ENCODE data around the gene PPP1R1C. TPM values are rescaled to one million over a fixed set of nuclear protein-coding genes. Genes with fewer than 3 reads are reported as not detected.

The PPP1R1C gene
- total RNA-seq, 1 experiment from 2014 or later, result 4.0 TPM

DNA sequence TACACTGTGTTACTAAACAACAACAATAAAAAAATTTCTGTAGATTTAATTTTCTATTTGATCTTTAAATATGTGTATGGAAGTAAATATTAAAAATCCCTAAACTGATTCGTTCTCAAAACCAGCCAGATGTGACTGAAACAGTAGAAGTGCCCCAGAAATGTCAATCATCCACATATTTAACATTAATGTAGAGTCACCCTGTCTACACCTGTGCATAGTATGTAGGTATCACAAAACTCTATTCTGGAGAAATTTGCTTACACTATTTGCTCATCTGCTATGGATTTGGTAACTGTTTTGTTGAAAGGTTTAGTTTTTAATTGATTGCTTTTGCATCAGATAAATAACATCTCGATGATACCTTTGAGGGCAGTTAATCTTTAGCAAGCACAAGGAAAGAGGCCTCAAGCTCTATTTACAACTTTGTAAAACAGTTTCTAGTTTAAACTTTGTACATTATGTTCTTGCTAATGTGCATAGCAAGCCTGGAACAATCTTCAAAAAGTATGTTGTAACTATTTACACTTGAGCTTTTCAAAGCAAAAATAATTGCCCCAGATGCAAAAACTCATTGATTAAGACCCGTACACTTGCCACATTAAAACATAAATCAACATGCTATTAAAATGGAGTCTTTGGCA is 76.8 kb downstream of the PPP1R1C start:
- H3K4me3 Mint-ChIP-seq, result no peak overlapping the region
- Histone ChIP-seq H3K23me2 (ENCODE audit: insufficient read length, low read depth, low read length, poor library complexity, severe bottlenecking) (no peaks in the 10 kb centered on the region), H3K4me1 (ENCODE audit: insufficient read depth, low read length) (no peaks in the 10 kb centered on the region; the same call in 1 of the 2 replicates), H2BK20ac (ENCODE audit: low read depth, low read length, poor library complexity, severe bottlenecking) (no peak overlapping the region), H3K9me3 (ENCODE audit: control insufficient read depth, low read depth, low read length) (no peaks in the 10 kb centered on the region), H3K9ac (ENCODE audit: extremely low read depth, insufficient read length, low read length) (no peak overlapping the region), H2AFZ (ENCODE audit: low read length) (no peak overlapping the region), H4K8ac (replicated peaks; ENCODE audit: insufficient read length, low read depth, low read length) (no peak overlapping the region), H3K56ac (ENCODE audit: insufficient read length, low read depth, low read length) (no peak overlapping the region), H4K20me1 (ENCODE audit: control insufficient read depth, insufficient read depth, insufficient read length) (no peaks in the 10 kb centered on the region), H3K4me2 (ENCODE audit: insufficient read depth, insufficient read length, low read length) (no peak overlapping the region), H3K27ac (ENCODE audit: insufficient read length, low read depth, low read length) (no peak overlapping the region), H3K18ac (ENCODE audit: insufficient read length, low read depth, low read length) (no peak overlapping the region), H2BK15ac (ENCODE audit: low read depth, low read length) (no peak overlapping the region), H3K4ac (ENCODE audit: low read depth, low read length) (no peak overlapping the region), H3K79me2 (ENCODE audit: insufficient read depth, low read length) (no peaks in the 10 kb centered on the region), H2BK5ac (ENCODE audit: insufficient read length, low read length) (no peak overlapping the region), H4K5ac (ENCODE audit: insufficient read length, low read depth, low read length) (no peak overlapping the region), H4K91ac (ENCODE audit: insufficient read length, low read depth, low read length) (no peak overlapping the region), H3K79me1 (ENCODE audit: insufficient read depth, low read depth, low read length, poor library complexity, severe bottlenecking) (no peaks in the 10 kb centered on the region), H3T11ph (ENCODE audit: low read length) (no peak overlapping the region), H3K14ac (ENCODE audit: insufficient read depth, low read length) (no peak overlapping the region), H2AK5ac (ENCODE audit: insufficient read length, low read length) (no peak overlapping the region), H3K27me3 (ENCODE audit: insufficient read depth, low read length) (no peaks in the 10 kb centered on the region), H3K23ac (ENCODE audit: insufficient read length, low read depth, low read length) (no peak overlapping the region), H2BK120ac (ENCODE audit: low read depth, low read length, poor library complexity, severe bottlenecking) (no peak overlapping the region), H2BK12ac (ENCODE audit: insufficient read length, low read depth, low read length) (no peak overlapping the region)
- H3K4me1 Mint-ChIP-seq, result no peaks in the 10 kb centered on the region
- H3K9me3 Mint-ChIP-seq, result no peaks in the 10 kb centered on the region
- DNase-seq, result no peak
- no peaks in the 10 kb centered on the region for H3K36me3 Mint-ChIP-seq (ENCODE audit: insufficient read depth in 1 of 3, low read depth in 3 of 3)
- H3K27ac Mint-ChIP-seq, result no peak overlapping the region
- WGBS (ENCODE audit: extremely low coverage, insufficient read length, low lambda C conversion rate), result no CpG with 5 or more reads among the region's 3 CpGs
- no peaks in the 10 kb centered on the region for H3K27me3 Mint-ChIP-seq (ENCODE audit: low read depth)
- TF ChIP-seq, protein P1, sequence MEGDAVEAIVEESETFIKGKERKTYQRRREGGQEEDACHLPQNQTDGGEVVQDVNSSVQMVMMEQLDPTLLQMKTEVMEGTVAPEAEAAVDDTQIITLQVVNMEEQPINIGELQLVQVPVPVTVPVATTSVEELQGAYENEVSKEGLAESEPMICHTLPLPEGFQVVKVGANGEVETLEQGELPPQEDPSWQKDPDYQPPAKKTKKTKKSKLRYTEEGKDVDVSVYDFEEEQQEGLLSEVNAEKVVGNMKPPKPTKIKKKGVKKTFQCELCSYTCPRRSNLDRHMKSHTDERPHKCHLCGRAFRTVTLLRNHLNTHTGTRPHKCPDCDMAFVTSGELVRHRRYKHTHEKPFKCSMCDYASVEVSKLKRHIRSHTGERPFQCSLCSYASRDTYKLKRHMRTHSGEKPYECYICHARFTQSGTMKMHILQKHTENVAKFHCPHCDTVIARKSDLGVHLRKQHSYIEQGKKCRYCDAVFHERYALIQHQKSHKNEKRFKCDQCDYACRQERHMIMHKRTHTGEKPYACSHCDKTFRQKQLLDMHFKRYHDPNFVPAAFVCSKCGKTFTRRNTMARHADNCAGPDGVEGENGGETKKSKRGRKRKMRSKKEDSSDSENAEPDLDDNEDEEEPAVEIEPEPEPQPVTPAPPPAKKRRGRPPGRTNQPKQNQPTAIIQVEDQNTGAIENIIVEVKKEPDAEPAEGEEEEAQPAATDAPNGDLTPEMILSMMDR (conservative IDR thresholded peaks at IDR 0.05), result no peak
